ENCODE results near the gene SPPL3. TPM values are rescaled to one million over a fixed set of nuclear protein-coding genes. Genes with fewer than 3 reads are reported as not detected.

Gene SPPL3
- total and polyA plus RNA-seq, 4 donors = 7.4 to 12.6 (median 8.7) TPM

DNA sequence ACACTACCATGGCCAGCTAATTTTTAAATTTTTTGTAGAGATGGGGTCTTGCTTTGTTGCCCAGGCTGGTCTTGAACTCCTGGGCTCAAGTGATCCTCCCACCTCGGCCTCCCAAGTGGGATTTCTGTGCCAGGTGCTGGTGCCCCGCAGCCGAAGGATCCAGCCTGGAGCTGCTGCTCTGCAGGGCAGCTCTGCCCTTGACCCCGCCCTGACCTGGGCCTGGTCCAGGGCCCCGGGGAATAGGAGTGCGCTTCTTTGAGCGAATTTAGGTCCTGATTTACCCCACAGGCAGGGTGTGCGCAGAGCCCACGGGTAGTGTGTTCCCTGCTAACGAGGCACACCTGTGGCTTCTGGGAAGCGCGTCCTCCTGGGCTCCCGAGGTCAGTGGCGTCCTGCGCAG is 163.3 kb downstream of the SPPL3 start:
- TF ChIP-seq RAD21 (IDR thresholded peaks at IDR 0.05) (no peak), FOXA2 (IDR thresholded peaks at IDR 0.05) (no peak), CTCF (IDR thresholded peaks at IDR 0.05; ENCODE audit: low read depth, low read length, missing input control) (no peak)
- Histone ChIP-seq H3K4me3 (ENCODE audit: low read depth in 1 of 3, low read length in 3 of 3) (no peak overlapping the region), H3K9me3 (ENCODE audit: control insufficient read depth in 4 of 4, low read length in 3 of 4) (no peaks in the 10 kb centered on the region), H3K36me3 (ENCODE audit: control insufficient read depth in 4 of 4, insufficient read depth in 3 of 4, low read depth in 1 of 4, low read length in 3 of 4) (peaks cover 0 to 18% (median 4%) of the 10 kb centered on the region in 4 donors), H3K4me1 (ENCODE audit: control insufficient read depth in 4 of 4, insufficient read depth in 4 of 4, low read length in 3 of 4) (peaks cover 3 to 46% (median 26%) of the 10 kb centered on the region in 4 donors), H3K27me3 (ENCODE audit: control insufficient read depth in 4 of 4, insufficient read depth in 4 of 4, low read length in 3 of 4) (no peaks in the 10 kb centered on the region), H3K9ac (ENCODE audit: low read depth in 1 of 2, low read length in 2 of 2) (no peak overlapping the region), H3K27ac (ENCODE audit: low read depth in 1 of 2, low read length in 2 of 2) (no peak overlapping the region)
- no peak for DNase-seq (ENCODE audit: low spot score)
- whole genome bisulfite sequencing = 84% methylated on average over 15 of the region's 15 CpGs

GRCh38 chr12:120739821-120740613 is 164.1 kb downstream of the SPPL3 start:
- DNase-seq (ENCODE audit: low spot score) = no peak
- no peak overlapping the region for H3K27ac ChIP-seq (ENCODE audit: low read depth in 1 of 2, low read length in 2 of 2)

GRCh38 chr12:120739031-120739762 is 165.0 kb downstream of the SPPL3 start:
- WGBS = 96% methylated on average over 38 of the region's 38 CpGs
- no peaks in the 10 kb centered on the region for H3K27me3 ChIP-seq (ENCODE audit: control insufficient read depth in 4 of 4, insufficient read depth in 4 of 4, low read length in 3 of 4)
- H3K9me3 ChIP-seq (ENCODE audit: control insufficient read depth in 4 of 4, low read length in 3 of 4) = no peaks in the 10 kb centered on the region
- no peak overlapping the region for H3K4me3 ChIP-seq (ENCODE audit: low read depth in 1 of 3, low read length in 3 of 3)
- no peak overlapping the region for H3K27ac ChIP-seq (ENCODE audit: low read depth in 1 of 2, low read length in 2 of 2)
- no peak for DNase-seq (ENCODE audit: low spot score)
- H3K9ac ChIP-seq (ENCODE audit: low read depth in 1 of 2, low read length in 2 of 2) = no peak overlapping the region
- peaks cover 0 to 18% (median 6%) of the 10 kb centered on the region in 4 donors for H3K36me3 ChIP-seq (ENCODE audit: control insufficient read depth in 4 of 4, insufficient read depth in 3 of 4, low read depth in 1 of 4, low read length in 3 of 4)
- H3K4me1 ChIP-seq (ENCODE audit: control insufficient read depth in 4 of 4, insufficient read depth in 4 of 4, low read length in 3 of 4) = peaks cover 3 to 46% (median 26%) of the 10 kb centered on the region in 4 donors
- no peak for TF ChIP-seq RAD21 (IDR thresholded peaks at IDR 0.05)
- TF ChIP-seq GABPA (IDR thresholded peaks at IDR 0.05 in 1 of 2, conservative IDR thresholded peaks at IDR 0.05 in 1 of 2) = no peak
- TF ChIP-seq HNF4A (conservative IDR thresholded peaks at IDR 0.05) = no peak
- TF ChIP-seq ATF3 (IDR thresholded peaks at IDR 0.05) = no peak
- TF ChIP-seq RXRA (IDR thresholded peaks at IDR 0.05) = no peak
- no peak for TF ChIP-seq NR2F2 (IDR thresholded peaks at IDR 0.05)
- TF ChIP-seq JUND (IDR thresholded peaks at IDR 0.05) = no peak
- no peak for TF ChIP-seq SP1 (IDR thresholded peaks at IDR 0.05)
- TF ChIP-seq YY1 (IDR thresholded peaks at IDR 0.05) = no peak
- no peak for TF ChIP-seq EGR1 (IDR thresholded peaks at IDR 0.05; ENCODE audit: low read depth in 2 of 2)
- no peak for TF ChIP-seq FOXA2 (IDR thresholded peaks at IDR 0.05)
- no peak for TF ChIP-seq ZBTB33 (IDR thresholded peaks at IDR 0.05)
- no peak for TF ChIP-seq REST (IDR thresholded peaks at IDR 0.05)
- no peak for TF ChIP-seq MAX (IDR thresholded peaks at IDR 0.05)
- TF ChIP-seq HNF4G (IDR thresholded peaks at IDR 0.05) = no peak
- no peak for TF ChIP-seq TAF1 (conservative IDR thresholded peaks at IDR 0.05)

More at GRCh38 chr12:120739821-120740613, 164.1 kb downstream of the SPPL3 start:
- no peak overlapping the region for H3K9ac ChIP-seq (ENCODE audit: low read depth in 1 of 2, low read length in 2 of 2)
- peaks cover 3 to 46% (median 26%) of the 10 kb centered on the region in 4 donors for H3K4me1 ChIP-seq (ENCODE audit: control insufficient read depth in 4 of 4, insufficient read depth in 4 of 4, low read length in 3 of 4)
- no peaks in the 10 kb centered on the region for H3K9me3 ChIP-seq (ENCODE audit: control insufficient read depth in 4 of 4, low read length in 3 of 4)
- H3K27me3 ChIP-seq (ENCODE audit: control insufficient read depth in 4 of 4, insufficient read depth in 4 of 4, low read length in 3 of 4) = no peaks in the 10 kb centered on the region
- peaks cover 0 to 18% (median 4%) of the 10 kb centered on the region in 4 donors for H3K36me3 ChIP-seq (ENCODE audit: control insufficient read depth in 4 of 4, insufficient read depth in 3 of 4, low read depth in 1 of 4, low read length in 3 of 4)
- no peak for TF ChIP-seq HNF4G (IDR thresholded peaks at IDR 0.05)
- TF ChIP-seq HNF4A (conservative IDR thresholded peaks at IDR 0.05) = peak in 1 of 2 donors; percentile 31
- no peak for TF ChIP-seq SP1 (IDR thresholded peaks at IDR 0.05)
- no peak overlapping the region for H3K4me3 ChIP-seq (ENCODE audit: low read depth in 1 of 3, low read length in 3 of 3)
- 70% methylated on average over 16 of the region's 16 CpGs for WGBS

Measured in liver (tissue), 9 donors.